Esophagus squamous epithelium (tissue), 5 donors: ENCODE measurements around the gene TMEM19. TPM values are rescaled to one million over a fixed set of nuclear protein-coding genes. Genes with fewer than 3 reads are reported as not detected.
A peak's percentile ranks its signal among the peaks of the same experiment; 100 is the strongest.

Experiments
- DNase-seq: peaks from one replicate; lab custom pipeline; 2025; lab: John Stamatoyannopoulos, UW
- H3K27ac ChIP-seq, 4 donors: fragments of 200-600 bp; sonication (generic); one replicate each; pipeline ENCODE4 v1.5.1; 2016 to 2019; ENCODE audit warnings: mild to moderate bottlenecking in 1 of 4
- H3K27me3 ChIP-seq, 4 donors: fragments of 200-600 bp; sonication (generic); 1 replicate in 3 of 4; 2 replicates in 1 of 4; pipeline versions ENCODE4 v1.5.1 to v1.6.0; 2017 to 2021; ENCODE audit warnings: antibody characterized with exemption in 1 of 4
- H3K36me3 ChIP-seq, 3 donors: fragments of 200-600 bp; sonication (generic); one replicate each; pipeline ENCODE4 v1.5.1; 2016 to 2019
- H3K4me1 ChIP-seq, 3 donors: fragments of 200-600 bp; sonication (generic); one replicate each; pipeline ENCODE4 v1.5.1; 2017 to 2019
- H3K4me3 ChIP-seq, 4 donors: fragments of 200-600 bp; sonication (generic); 1 replicate in 3 of 4; 2 replicates in 1 of 4; pipeline ENCODE4 v1.5.1; 2016 to 2019; ENCODE audit warnings: mild to moderate bottlenecking in 2 of 4, moderate library complexity in 1 of 4
- H3K9me3 ChIP-seq, 3 donors: fragments of 200-600 bp; sonication (generic); one replicate each; pipeline ENCODE4 v1.5.1; 2016 to 2019
- CTCF ChIP-seq, 6 experiments: fragments of 450-650 bp in 4 of 6; fragments of 200-600 bp in 2 of 6; sonication (generic) in 2 of 6; IDR thresholded peaks; one replicate each; pipeline ENCODE4 v1.5.1; 2016 to 2019; ENCODE audit warnings: antibody characterized with exemption in 6 of 6, mild to moderate bottlenecking in 4 of 6, moderate library complexity in 4 of 6
- POLR2A ChIP-seq, 4 donors: fragments of 450-650 bp; IDR thresholded peaks; one replicate each; pipeline ENCODE4 v1.6.1; 2017; ENCODE audit warnings: antibody characterized with exemption in 4 of 4, mild to moderate bottlenecking in 4 of 4, moderate library complexity in 3 of 4
- WGBS, 2 donors: methylation state at CpG; one replicate each; pipeline ENCODE4 v1.1.5; 2018; 5-methylcytosine and 5-hydroxymethylcytosine counted together
- intact Hi-C: fragments of 100-400 bp; cut with DNase I; formaldehyde crosslinking; loops from one replicate; pipeline ENCODE4 v1.15.0; 2022
- total RNA-seq, 4 donors: library from RNA; depleted of rRNA; stranded (reverse); fragments of >200 nt; gene quantifications; one replicate each; pipeline ENCODE4 v1.1.0, GENCODE V29; 2016
- donor health status: DM: yes; HTN: yes; CAD: no.

Gene TMEM19
- total RNA-seq: 10 to 100 TPM; 48.2 to 94.5 (median 68.4) TPM

GRCh38 chr12:71685914-71686657, at the start of gene TMEM19:
Gene TMEM19, plus strand, starts transcription at chr12:71686082. Its CDS starts 599 bp downstream, at chr12:71686681.
- H3K9me3 ChIP-seq: no peaks in the 10 kb centered on the region
- no peaks in the 10 kb centered on the region for H3K27me3 ChIP-seq
- WGBS, 2 donors: 0% methylated on average over 11 to 30 of the region's 63 CpGs
- intact Hi-C loops: loop anchor here (5.0 kb wide), 1 partner anchor 66 kb away; the partner anchor contains the start of gene RAB21
- DNase-seq: peak; percentile 38
- peak in 3 of 4 donors; percentile 33 to 76 (median 46) for TF ChIP-seq POLR2A (IDR thresholded peaks at IDR 0.05)
- TF ChIP-seq CTCF (IDR thresholded peaks at IDR 0.05): peak; percentile 13 to 38 (median 26)
- no peaks in the 10 kb centered on the region for H3K36me3 ChIP-seq
- peaks cover 14 to 58% (median 23%) of the 10 kb centered on the region in 3 donors for H3K4me1 ChIP-seq
- peak within 1 kb of the TSS; percentile 89 to 96 (median 92) for H3K27ac ChIP-seq
- peak within 1 kb of the TSS; percentile 51 to 77 (median 72) for H3K4me3 ChIP-seq

DNA sequence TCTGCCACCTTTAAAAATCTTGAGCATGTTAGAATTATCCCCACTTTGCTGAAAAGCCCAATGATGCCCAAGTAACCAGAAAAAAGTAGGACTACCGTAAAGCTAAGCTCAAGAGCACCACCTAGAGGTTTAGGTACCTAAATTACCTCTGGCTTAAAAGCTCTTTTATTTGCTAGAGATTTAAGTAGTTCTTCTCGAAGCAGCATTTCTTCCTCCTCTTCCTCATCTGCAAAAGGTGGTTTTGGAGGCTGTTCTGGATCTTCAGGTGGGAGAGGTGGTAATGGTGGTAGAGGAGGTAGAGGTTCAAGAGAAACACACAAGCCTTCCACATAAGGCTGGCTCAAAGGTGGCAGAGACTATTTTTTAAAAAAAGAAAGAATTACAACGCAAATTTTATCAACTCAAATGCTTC, 49.2 kb upstream of the TMEM19 start:
- Histone ChIP-seq H3K9me3 (no peaks in the 10 kb centered on the region), H3K4me3 (no peak overlapping the region), H3K36me3 (peaks cover 21 to 100% (median 46%) of the 10 kb centered on the region in 3 donors), H3K27me3 (no peaks in the 10 kb centered on the region), H3K27ac (no peak overlapping the region), H3K4me1 (peaks cover 0 to 8% (median 0%) of the 10 kb centered on the region in 3 donors)
- DNase-seq: no peak
- TF ChIP-seq POLR2A (IDR thresholded peaks at IDR 0.05) (no peak), CTCF (IDR thresholded peaks at IDR 0.05) (peak; percentile 41 to 71 (median 58))
- intact Hi-C loops: no loop called here
- 27 to 28% methylated on average over 3 of the region's 3 CpGs for WGBS, 2 donors

GRCh38 chr12:71638499-71638898, 47.4 kb upstream of the TMEM19 start:
- H3K36me3 ChIP-seq: peaks cover 21 to 100% (median 36%) of the 10 kb centered on the region in 3 donors
- DNase-seq: no peak
- H3K4me3 ChIP-seq: no peak overlapping the region
- no peaks in the 10 kb centered on the region for H3K9me3 ChIP-seq
- TF ChIP-seq POLR2A (IDR thresholded peaks at IDR 0.05) (no peak), CTCF (IDR thresholded peaks at IDR 0.05) (no peak)
- intact Hi-C loops: no loop called here
- no peak overlapping the region for H3K27ac ChIP-seq
- peaks cover 0 to 8% (median 0%) of the 10 kb centered on the region in 3 donors for H3K4me1 ChIP-seq
- H3K27me3 ChIP-seq: no peaks in the 10 kb centered on the region

DNA sequence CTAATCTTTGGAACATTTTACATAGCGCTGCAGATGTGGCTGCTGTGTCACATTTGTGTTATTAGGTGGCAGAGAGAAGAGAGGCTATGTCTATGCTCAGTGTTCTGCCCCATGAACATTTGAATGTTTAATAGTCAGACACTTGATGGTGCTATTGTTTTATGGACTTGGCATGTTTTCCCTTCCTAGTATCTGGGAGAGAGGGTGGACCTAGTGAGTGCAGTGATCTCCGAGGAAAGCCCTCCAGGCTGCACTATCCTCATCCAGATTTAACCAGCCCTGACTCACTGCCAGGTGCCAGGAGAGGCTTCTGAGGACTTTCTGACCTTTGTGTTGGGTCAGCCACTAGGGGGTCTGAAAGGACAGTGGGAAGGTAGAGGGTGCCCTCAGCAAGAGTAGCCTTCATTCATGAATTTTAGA, 46.5 kb upstream of the TMEM19 start:
- Histone ChIP-seq H3K27me3 (no peaks in the 10 kb centered on the region), H3K4me1 (peaks cover 0 to 8% (median 0%) of the 10 kb centered on the region in 3 donors), H3K27ac (no peak overlapping the region), H3K36me3 (peaks cover 13 to 100% (median 31%) of the 10 kb centered on the region in 3 donors), H3K4me3 (no peak overlapping the region), H3K9me3 (no peaks in the 10 kb centered on the region)
- intact Hi-C loops: no loop called here
- 90 to 95% methylated on average over 1 to 2 of the region's 2 CpGs for WGBS, 2 donors
- no peak for DNase-seq
- no peak for TF ChIP-seq CTCF (IDR thresholded peaks at IDR 0.05)
- TF ChIP-seq POLR2A (IDR thresholded peaks at IDR 0.05): no peak

DNA sequence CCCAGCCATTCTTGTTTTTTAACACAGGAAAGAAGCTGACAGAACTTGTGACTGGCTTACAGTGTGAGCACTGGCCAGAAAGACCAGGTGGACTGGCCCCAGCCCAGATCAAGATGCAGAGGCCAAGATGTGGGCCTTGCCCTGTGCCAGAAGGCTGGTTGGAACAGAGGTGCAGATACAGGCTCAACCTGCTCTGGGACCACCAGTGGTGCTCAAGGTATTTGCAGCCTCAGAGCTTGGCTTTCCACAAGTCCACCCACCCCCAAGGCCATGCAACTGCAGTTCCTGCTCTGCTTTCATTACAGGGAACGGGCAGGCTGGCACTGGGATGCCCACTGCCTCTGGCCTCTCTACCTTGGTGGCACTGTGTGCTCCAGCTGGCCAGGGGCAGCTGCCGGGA, 45.6 kb upstream of the TMEM19 start:
- intact Hi-C loops: no loop called here
- Histone ChIP-seq H3K36me3 (peaks cover 13 to 100% (median 36%) of the 10 kb centered on the region in 3 donors), H3K27me3 (no peaks in the 10 kb centered on the region), H3K27ac (no peak overlapping the region), H3K4me1 (peaks cover 0 to 8% (median 0%) of the 10 kb centered on the region in 3 donors), H3K4me3 (no peak overlapping the region), H3K9me3 (no peaks in the 10 kb centered on the region)
- WGBS, 2 donors: 100% methylated on average over 1 of the region's 2 CpGs
- TF ChIP-seq POLR2A (IDR thresholded peaks at IDR 0.05) (no peak), CTCF (IDR thresholded peaks at IDR 0.05) (no peak)
- DNase-seq: no peak
